ENCODE data around the gene FITM1.
"Not testable (repeated sequence)": the region's sequence is repeated elsewhere in the genome, so short reads cannot be mapped to it uniquely, and the experiment has no call there.

Gene FITM1

GRCh38 chr14:24098229-24098926 lies 32.1 kb upstream of the FITM1 start:
- no peak for DNase-seq (ENCODE audit: low read depth in 2 of 2)

GRCh38 chr14:24098927-24099813 lies 31.3 kb upstream of the FITM1 start:
- no peak for DNase-seq (ENCODE audit: low read depth in 2 of 2)

GRCh38 chr14:24100197-24100981 lies 30.1 kb upstream of the FITM1 start:
- no peak for DNase-seq (ENCODE audit: low read depth in 2 of 2)

GRCh38 chr14:24100982-24101494 lies 29.4 kb upstream of the FITM1 start:
- DNase-seq (ENCODE audit: low read depth in 2 of 2) = no peak

- no peak for DNase-seq (ENCODE audit: low read depth in 2 of 2)
These were observed 28.0 kb upstream of the FITM1 start for GRCh38 chr14:24102357-24103048.

GRCh38 chr14:24103451-24103850 lies 27.0 kb upstream of the FITM1 start:
- no peak for DNase-seq (ENCODE audit: low read depth in 2 of 2)

- DNase-seq (ENCODE audit: low read depth in 2 of 2) = not testable (repeated sequence)
These were observed 24.7 kb upstream of the FITM1 start for GRCh38 chr14:24105609-24106239.

- DNase-seq (ENCODE audit: low read depth in 2 of 2) = no peak
These were observed 23.7 kb upstream of the FITM1 start for GRCh38 chr14:24106672-24107271.

GRCh38 chr14:24108336-24108874 lies 22.1 kb upstream of the FITM1 start:
- no peak for DNase-seq (ENCODE audit: low read depth in 2 of 2)

GRCh38 chr14:24110060-24110459 lies 20.4 kb upstream of the FITM1 start:
- no peak for DNase-seq (ENCODE audit: low read depth in 2 of 2)

GRCh38 chr14:24110523-24110922 lies 19.9 kb upstream of the FITM1 start:
- no peak for DNase-seq (ENCODE audit: low read depth in 2 of 2)

GRCh38 chr14:24113379-24113800 lies 17.1 kb upstream of the FITM1 start:
- DNase-seq (ENCODE audit: low read depth in 2 of 2) = no peak

- DNase-seq (ENCODE audit: low read depth in 2 of 2) = peak; percentile 42 to 58
These were observed 16.5 kb upstream of the FITM1 start for GRCh38 chr14:24113801-24114531.

- peak; percentile 92 to 94 for DNase-seq (ENCODE audit: low read depth in 2 of 2)
These were observed 15.7 kb upstream of the FITM1 start, which contains the start of the genes DCAF11 and NRL for GRCh38 chr14:24114532-24115421. Gene DCAF11 (plus strand): TSS chr14:24114777. CDS start chr14:24115595, 818 bp downstream. Gene NRL (minus strand): TSS chr14:24114949. CDS start chr14:24082848, 32,101 bp downstream.

- DNase-seq (ENCODE audit: low read depth in 2 of 2) = no peak
These were observed 14.9 kb upstream of the FITM1 start for GRCh38 chr14:24115422-24116127.

- no peak for DNase-seq (ENCODE audit: low read depth in 2 of 2)
These were observed 14.2 kb upstream of the FITM1 start for GRCh38 chr14:24116128-24116814.

GRCh38 chr14:24117179-24117578 lies 13.3 kb upstream of the FITM1 start:
- no peak for DNase-seq (ENCODE audit: low read depth in 2 of 2)

Data from stimulated activated CD8-positive, alpha-beta memory T cell treated with anti-CD3 and anti-CD28 coated beads, Interleukin-7, amount 100 ng/mL, for 1 hour (primary cell).